ENCODE results near the gene LRP1-AS.

LRP1-AS gene

DNA sequence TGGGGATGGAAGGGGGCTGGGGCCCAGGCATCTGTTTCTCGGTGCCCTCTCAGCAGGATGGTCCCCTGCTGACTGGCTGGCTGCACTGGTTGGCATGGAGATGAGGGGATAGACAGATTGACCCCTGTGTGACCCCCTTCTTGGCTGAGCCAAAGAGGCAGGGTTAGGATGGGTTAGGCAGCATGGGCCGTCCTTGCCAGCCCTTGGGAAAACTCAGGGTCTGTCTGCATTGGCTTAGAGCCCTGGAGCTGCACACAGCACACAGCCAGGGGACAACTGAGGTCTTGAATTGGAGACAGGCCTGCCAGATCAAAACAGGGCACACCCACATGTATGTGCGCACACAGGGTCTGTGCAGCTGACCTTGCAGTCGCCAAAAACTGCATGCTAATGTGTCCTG lies 11.2 kb upstream of the LRP1-AS start:
- DNase-seq = no peak

DNA sequence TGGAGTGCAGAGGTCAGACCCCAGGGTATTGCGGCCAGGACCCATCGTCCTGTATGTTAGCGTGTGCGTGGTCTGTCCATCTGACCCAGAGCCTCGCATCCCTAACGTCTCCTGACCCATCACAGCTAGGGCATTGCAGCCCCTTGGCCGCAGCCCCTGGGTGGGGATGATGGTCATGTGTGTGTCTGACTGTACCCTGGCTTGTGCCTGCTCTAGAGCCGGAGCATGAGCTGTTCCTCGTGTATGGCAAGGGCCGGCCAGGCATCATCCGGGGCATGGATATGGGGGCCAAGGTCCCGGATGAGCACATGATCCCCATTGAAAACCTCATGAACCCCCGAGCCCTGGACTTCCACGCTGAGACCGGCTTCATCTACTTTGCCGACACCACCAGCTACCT lies 10.8 kb upstream of the LRP1-AS start:
- DNase-seq = no peak

DNA sequence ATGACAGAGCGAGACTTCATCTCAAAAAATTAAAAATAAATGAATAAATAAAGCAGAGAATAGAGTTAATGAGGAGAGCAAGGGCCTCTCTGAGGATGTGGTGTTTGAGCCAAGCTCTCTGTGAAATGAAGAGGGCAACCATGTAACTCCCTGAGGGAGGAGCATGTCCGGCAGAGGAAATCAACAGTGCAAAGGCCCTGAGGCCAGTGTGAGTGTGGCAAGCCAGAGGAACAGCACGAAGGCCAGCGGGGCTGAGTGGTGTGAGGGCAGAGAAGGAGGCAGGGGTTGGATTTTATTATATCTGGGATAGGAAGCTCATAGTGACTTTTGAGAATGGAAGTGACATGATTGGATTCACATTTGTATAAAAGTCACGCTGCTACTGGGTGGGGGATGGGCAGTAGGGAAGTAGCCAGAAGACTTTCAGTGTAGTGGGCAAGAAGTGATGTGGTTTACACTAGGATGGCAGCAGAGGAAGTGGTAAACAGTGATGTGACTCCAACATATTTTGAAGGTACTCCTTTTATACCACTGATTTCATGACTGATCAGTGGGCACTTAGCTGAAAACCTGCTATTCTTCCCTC lies 10.3 kb upstream of the LRP1-AS start:
- no peak for DNase-seq

DNA sequence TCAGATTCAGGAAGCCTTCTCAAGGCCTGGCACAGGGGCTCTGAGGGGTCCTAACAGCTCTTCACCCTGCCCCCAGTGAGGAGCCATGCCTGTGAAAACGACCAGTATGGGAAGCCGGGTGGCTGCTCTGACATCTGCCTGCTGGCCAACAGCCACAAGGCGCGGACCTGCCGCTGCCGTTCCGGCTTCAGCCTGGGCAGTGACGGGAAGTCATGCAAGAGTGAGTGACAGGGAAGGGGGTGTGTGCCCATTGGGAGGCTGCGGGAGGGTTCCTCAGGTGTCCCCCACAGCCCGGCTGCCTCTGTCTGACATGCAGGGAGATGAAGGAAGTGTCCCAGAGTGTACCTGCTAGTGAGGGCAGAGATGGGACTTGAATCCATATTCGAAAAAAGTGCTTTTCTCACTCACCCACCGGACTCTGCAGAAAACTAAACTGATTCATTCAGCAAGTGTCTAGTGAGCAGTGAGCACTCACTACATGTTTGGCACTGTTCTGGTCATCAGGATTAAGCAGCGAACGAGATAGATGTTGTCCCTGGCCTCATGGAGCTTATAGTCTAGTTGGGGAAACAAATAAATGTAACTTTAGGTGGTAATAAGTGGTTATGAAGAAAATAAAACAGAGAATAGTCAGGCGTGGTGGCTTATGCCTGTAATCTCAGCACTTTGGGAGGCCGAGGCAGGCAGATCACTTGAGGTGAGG lies 9.4 kb upstream of the LRP1-AS start:
- no peak for DNase-seq

DNA sequence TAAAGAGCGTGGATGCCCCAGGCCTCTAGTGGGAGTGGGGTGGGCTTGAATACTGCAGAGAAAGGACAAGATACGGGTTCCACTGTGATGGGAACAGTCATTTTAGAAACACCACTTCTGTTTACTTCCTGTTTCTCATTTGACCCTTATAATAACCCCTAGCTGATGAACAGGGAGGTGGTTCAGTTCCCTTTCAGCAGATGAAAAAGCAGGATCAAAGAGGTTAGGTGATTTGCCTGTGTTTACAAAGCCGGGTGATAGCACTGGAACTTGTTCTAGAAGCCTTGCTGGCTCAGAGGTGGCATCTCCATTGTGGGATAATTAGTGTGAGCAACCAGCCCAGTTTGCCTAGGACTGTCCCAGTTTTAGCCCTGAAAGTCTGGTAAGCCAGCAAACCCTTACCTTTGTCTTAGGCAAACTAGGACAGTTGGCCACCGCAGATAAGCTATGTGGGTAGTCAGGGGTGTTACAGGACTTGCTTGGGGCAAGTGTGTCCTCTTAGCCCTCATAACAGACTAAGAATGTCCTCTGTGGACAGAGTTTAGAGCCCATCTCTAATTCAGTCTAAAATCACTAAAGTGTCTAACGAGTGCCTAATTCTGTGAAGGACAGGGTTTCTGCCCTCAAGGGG lies 7.5 kb upstream of the LRP1-AS start:
- DNase-seq = no peak

DNA sequence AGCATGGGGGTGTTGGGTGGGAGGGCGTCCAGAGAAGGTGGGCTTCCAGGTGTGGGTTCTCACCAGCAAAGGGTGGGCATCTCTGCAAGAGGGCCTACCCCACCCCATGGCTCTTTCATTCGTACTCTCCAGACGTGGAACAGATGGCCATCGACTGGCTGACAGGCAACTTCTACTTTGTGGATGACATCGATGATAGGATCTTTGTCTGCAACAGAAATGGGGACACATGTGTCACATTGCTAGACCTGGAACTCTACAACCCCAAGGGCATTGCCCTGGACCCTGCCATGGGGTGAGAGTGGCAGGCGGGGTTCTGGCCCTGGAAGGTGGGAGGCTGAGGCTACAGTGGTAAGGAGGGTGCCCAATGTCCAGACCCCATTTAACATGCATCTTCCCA lies 6.7 kb upstream of the LRP1-AS start:
- no peak for DNase-seq

DNA sequence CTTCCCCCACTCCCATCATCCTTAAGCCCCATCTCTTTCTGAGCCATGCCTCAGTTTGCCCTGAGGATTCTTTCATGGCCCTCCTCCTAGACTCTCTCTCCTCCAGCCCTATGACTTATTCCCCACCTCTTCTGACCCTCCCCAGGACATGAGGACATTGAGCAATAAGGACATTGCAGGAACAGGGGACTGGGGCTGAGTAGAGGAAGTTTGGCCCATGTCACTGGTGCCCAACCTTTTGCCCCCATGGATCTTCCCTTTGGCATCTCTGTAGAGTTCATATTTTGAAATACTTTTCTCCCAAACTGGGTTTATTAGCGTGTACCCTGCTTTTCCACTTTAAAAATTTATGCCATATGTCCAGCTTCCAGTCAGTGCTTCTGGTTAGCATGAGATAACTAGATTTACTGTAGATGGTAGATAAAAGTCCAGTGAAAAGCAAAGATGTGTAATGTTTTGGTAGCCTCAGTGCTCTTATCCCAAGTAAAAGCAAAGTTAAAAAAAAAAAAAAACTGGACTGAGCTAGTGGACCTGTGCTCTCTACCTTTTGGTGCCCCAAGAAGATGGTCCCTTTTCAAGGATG lies 6.1 kb upstream of the LRP1-AS start:
- DNase-seq = no peak

DNA sequence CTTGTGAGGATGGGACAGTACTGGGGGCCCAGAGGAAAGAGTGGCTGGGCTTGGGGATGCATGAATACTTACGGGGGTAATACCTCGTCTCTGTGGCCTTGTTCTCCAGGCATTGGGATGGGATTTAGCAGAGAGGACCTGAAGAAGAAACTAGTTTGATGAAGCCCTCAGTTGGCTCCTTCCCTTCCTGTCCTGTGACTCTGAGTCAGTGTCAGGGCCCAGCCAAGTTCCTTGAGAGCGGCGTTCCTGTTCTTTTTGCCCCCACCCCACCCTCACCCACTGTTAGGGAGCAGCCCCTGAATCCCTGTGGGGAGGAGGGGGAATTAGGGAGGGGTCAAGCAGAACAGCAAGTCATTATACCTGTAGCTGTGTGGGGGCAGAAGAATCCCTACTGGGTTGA lies 5.2 kb upstream of the LRP1-AS start:
- DNase-seq = no peak

DNA sequence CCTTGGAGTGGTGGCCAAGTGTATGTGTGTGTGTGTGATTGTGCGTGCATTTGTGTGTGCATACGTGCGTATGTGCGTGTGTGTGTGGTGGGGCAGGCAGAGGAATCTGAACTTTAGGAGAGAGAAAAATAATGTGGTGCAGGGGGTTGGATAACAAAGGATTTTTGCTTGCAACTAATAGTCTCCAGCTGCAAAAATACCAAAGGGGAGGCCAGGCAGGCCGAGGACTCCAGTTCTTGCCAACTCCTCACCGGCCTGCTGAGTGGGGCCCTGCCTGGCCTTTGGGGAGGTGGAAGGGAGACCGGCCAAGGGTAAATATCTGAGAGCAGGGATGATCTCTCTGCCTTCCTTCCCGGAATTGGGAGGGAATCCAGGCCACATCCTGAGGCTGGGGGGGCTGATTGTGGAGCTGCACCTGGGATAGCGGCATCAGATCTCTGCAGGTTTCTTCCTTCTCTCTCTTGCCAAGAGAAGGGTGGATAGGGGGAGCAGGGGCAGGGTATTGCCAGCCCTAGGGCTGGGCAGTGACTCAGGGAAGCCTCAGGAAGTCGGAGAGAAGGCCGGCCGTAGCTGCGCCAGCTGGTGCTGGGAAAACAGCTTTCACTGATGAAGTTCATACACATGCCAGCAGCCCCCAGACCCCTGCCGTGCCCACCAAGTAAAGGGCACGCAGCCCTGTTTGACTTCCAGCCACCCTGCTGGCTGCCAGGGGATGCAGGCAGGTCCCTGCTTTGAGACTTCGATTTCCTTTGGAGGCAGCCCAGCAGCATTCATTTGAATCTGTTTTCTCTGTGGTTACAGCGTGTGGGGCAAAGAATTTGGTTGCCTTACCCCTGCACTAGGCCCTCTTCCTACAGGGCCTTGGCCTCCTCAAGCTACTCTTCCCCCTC lies 4.6 kb upstream of the LRP1-AS start:
- no peak for DNase-seq

DNA sequence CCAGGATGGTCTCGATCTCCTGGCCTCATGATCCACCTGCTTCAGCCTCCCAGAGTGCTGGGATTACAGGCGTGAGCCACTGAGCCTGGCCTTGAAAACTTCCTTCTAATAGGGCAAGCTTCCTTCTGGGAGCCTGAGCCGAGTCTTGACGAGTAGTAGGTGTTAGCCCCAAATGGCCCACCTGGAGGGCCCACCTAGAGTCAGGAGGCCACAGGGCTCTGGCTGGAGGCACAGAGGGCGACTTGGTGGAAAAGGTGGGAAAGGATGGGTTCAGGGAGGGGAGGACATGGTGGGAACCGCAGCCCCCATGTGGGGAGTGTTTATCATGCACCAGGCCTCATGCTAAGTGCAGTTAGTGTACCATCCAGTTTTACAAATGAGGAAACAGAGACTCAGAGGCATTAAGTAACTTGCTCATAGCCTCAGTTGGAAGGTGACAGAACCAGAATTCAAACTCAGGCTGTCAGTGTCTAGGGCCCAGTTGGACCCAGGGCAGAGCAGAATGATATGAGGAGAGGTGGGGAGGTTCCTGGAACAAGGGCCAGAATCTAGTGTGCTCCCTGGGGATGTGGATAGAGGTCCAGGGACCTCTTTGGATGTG lies 3.1 kb upstream of the LRP1-AS start:
- DNase-seq = no peak

DNA sequence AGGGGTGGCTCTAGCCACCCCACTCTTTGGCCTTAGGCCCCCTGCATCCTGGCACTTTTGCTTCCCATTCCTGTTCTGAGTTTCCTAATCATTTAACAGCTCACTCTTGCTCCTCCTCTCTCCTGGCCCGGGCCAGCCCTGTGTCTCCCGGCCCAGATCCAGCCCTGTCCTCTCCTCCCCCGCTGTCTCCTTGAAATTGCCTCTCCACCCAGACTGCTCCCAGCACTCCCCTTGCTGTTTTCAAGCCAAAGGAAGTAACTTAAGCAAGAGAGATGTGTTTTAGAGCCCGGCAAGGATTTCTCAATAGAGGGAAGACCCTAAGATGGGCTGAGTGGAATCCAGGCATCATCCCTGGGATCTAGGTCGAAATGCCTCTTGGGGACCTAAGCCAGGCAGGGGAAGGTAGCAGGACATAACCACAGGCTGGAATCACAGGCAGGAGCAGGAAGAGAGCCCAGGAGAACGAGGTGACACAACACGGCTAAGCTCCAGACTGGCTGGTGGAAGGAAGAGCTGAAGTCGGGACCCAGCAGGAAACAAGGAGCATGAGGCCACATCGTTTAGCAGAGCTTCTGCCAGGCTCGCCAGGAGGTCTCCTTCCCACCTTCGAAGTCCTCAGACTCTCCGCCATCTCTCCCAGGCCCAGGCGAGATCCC lies 2.0 kb upstream of the LRP1-AS start:
- DNase-seq = no peak

DNA sequence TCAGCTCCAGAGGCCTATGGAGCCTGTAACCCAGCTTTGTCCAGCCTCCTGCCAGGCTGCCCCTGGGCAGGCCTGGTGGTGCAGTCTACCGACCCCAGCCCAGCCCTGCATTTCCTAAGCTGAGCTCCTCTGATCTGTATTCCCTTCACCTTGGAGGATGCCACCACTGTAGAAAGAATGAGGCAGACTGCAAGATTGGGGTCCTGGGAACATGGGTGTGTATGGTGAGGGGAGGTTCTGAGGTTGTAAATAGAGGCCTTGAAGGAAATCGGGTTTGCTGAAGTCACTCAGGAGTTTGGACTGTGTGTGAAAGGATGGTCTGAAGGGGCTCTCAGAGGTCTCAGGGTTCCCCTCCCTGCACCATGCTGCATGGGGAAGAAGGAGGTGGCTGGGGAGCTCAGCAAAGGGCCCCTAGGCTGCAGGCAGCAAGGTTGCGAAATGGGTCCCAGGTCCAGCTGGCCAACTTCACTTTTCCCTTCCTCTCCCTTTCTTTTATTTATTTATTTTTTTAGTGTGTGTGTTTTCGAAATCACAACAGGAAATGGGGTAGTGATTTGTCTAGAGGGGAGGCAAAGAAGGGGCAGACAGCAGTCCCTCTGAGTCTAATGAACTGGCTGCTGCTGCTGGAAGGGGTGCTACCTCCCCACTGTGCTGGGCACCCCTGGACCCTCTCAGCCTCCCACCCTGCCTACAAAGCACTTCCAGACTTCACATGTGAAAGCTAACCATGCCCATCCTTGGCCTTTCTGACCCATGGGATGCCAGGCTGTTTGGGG lies 1.2 kb upstream of the LRP1-AS start:
- no peak for DNase-seq

DNA sequence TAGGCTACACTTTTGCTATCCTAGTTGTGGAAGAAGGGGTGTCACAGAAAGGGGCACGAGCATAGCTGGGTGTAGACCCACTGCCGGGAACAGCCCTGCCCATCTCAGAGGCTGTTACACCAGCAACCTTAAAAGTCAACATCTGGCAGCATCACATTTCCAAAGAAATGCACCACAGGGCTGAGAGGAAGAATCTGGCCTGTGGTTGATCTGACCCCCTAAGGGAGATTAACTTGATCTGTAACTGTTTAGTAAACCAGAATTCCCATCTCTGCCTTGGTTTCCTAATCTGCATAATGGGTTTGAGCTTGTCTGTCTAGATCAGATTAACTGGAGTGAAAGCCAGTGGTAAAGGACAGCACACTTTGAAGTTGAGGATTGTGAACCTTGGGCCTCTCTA lies 1.3 kb downstream of the LRP1-AS start:
- DNase-seq = no peak

DNA sequence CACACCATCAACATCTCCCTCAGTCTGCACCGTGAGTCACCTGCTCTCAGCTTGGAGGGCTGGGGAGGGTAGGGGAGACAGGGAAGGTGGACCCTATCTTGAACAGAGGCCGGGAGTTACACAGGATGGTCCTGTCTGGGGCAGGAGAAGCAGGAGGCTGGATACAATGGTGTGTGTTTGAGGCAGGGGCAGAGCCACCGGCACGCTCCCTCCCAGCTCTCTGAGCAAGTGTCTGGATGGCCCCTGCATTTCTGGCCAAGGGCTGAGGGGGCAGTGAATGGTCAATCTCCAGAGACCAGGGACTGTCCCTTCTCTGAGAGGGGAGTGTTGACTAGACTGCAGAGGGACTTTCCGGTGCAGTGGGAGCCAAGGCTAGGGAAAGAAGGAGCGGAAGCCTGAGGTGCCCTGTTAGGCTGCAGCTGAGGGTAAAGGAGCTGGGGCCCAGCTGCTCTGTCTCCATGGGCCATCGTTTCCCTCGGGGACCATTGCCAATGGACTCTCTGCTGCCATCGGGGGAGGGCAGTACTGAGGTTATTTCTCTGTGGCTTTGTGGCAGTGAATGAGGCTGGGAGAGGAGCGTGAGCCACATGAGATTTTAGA lies 1.9 kb downstream of the LRP1-AS start:
- DNase-seq = no peak

DNA sequence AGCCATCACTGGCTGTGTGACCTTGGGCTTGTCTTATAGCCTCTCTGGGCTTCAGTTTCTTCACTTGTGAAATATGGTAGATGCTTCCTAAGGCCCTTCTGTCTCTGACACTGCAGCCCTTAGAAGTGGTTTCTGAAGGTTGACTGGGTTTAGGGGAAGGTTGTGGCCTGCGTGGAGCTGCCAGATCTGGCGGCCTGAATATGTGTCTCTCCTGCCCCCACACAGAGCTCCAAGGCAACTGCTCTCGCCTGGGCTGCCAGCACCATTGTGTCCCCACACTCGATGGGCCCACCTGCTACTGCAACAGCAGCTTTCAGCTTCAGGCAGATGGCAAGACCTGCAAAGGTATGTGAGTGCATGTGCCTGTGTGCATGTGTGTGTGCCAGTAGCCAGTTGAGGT lies 4.0 kb downstream of the LRP1-AS start:
- no peak for DNase-seq

DNA sequence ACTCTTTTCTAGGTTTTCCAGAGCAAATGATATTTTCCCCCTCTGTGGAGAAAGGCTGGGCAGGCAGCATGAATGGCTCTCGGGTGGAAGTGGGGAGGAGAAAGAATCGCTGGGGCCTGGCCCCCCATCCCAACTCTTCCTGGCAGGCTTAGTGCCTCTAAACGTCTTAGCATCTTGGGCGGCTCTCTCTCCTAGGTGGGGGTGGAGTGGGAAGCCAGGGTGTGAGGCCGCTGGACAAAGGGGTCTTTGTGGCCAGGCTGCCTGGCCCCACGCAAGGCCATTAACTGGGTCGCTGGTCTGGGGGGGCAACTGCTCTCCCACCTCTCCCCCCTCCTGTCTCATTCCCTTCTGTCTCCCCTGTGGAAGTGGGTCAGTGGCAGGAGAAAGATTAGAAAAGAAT lies 4.7 kb downstream of the LRP1-AS start:
- DNase-seq = no peak

DNA sequence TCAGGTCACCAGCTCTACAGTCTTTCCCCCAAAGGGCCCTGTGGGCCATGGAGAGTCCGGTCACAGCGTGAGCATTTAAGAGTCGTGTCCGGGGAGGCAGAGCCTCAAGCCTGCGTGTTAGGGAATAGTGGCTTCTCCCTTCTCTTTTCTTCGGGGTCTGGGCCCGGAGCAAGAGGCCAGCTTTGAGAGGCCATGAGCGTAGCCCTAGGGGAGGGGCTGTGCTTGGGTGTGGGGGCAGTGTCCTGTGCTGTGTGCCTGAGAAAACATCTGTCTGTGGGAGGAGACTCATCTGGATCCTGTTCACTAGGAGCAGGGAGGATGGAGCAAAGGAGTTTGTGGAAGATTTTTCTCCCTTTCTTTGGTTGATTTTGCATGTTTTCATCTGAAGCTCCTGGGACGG lies 5.3 kb downstream of the LRP1-AS start:
- DNase-seq = no peak

DNA sequence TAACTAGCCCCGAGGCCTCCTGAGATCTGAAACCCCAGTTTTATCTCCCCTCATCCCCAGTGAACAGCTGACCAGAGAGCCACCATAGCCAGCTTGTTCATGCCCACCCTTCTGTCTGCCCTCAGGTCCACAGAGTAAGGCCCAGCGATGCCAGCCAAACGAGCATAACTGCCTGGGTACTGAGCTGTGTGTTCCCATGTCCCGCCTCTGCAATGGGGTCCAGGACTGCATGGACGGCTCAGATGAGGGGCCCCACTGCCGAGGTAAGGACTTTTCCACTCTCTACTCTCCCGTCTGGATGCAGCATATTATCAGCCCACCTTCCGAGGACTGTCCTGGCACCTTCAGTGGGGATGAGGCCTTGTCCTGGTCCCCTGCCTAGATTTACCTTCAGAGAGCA lies 6.2 kb downstream of the LRP1-AS start:
- no peak for DNase-seq

DNA sequence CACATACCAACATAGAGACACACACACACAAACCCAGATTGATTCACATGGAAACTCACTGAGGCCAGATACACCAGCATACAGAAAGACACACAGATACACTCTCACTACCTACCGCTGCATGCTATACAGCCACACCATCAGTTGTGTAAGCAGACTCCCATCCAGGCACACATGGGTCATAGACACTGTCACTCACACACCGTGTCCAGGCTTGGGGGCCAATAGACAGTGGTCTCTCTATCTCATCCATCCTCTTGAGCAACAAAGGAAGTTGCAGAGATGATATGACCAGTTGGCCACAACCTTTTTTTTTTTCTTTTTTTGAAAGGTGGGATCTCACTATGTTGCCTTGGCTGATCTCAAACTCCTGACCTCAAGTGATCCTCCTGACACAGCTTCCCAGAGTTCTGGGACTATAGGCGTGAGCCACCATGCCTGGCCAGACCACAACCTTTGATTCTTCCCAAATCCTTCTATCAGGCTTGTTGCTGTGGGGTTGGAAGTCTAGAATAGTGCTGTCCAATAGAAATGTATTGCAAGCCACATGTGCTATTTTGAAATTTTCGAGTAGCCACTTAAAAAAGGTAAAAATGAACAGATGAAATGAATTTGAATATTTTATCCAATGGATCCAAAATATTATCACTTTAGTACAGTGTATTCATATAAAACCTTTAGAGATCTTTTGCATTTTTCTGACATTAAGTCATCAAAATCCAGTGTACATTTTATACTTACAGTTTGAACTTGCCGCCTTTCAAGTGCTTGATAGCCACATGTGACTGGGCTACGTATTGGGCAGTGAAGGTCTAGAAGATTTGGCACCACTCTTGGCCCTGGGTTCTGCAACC lies 7.4 kb downstream of the LRP1-AS start:
- no peak for DNase-seq

Measured in stimulated activated CD4-positive, alpha-beta T cell treated with anti-CD3 and anti-CD28 coated beads, Interleukin-4, amount 100 ng/mL, for 1 hour (primary cell).